ENCODE measurements around the gene CRIP2. TPM values are rescaled to one million over a fixed set of nuclear protein-coding genes. Genes with fewer than 3 reads are reported as not detected.

CRIP2 gene
- total and polyA plus RNA-seq, 2 of the 13 experiments (the other 11 are each of a cell fraction or from before 2014, with no cell fraction given) = 31.6 to 37.9 TPM

DNA sequence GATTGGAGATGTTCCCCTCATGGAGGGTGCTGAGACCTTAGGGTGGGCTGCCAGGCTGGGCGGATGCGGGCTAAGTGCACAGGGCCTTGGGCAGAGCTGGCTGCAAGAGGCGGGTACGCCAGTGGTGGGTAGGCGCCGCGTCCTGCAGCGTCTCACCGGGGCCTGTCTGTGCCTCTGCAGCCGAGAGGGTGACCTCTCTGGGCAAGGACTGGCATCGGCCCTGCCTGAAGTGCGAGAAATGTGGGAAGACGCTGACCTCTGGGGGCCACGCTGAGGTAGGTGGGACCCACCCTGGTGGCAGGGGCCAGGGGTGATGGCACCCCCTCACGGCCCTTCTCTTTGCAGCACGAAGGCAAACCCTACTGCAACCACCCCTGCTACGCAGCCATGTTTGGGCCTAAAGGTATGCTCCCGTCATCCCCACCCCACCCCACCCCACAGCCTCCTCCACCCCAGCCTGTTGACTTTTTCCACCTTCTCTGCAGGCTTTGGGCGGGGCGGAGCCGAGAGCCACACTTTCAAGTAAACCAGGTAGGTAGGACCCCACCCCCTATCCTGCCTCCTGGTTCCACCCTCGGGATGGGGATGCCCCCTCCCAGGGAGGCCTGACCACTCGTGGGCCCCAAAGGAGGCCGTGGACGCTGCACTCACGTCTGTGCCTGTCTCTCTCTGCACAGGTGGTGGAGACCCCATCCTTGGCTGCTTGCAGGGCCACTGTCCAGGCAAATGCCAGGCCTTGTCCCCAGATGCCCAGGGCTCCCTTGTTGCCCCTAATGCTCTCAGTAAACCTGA lies 13.6 kb downstream of the CRIP2 start (continued):
- TF ChIP-seq, protein P1, sequence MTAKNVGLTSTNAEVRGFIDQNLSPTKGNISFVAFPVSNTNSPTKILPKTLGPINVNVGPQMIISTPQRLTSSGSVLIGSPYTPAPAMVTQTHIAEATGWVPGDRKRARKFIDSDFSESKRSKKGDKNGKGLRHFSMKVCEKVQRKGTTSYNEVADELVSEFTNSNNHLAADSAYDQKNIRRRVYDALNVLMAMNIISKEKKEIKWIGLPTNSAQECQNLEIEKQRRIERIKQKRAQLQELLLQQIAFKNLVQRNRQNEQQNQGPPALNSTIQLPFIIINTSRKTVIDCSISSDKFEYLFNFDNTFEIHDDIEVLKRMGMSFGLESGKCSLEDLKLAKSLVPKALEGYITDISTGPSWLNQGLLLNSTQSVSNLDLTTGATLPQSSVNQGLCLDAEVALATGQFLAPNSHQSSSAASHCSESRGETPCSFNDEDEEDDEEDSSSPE (CRISPR knock-in tag; IDR thresholded peaks at IDR 0.05) = no peak
- TF ChIP-seq GATAD1 (CRISPR knock-in tag; IDR thresholded peaks at IDR 0.05) (no peak), ZNF772 (CRISPR knock-in tag; IDR thresholded peaks at IDR 0.05) (peak; percentile 52; the same call in 1 of the 2 replicates), ZNF326 (CRISPR knock-in tag; IDR thresholded peaks at IDR 0.05; ENCODE audit: borderline replicate concordance) (peak; percentile 73; the same call in 1 of the 2 replicates), PITX1 (CRISPR knock-in tag; IDR thresholded peaks at IDR 0.05) (no peak), ZNF563 (CRISPR knock-in tag; IDR thresholded peaks at IDR 0.05) (no peak), KDM1A (CRISPR knock-in tag; IDR thresholded peaks at IDR 0.05) (no peak), AGO1 (IDR thresholded peaks at IDR 0.05; ENCODE audit: low read depth, low read length, poor library complexity, severe bottlenecking) (peak; percentile 38), ZNF773 (CRISPR knock-in tag; IDR thresholded peaks at IDR 0.05; ENCODE audit: borderline replicate concordance) (no peak), NCOA1 (CRISPR knock-in tag; IDR thresholded peaks at IDR 0.05) (no peak), EP300 (IDR thresholded peaks at IDR 0.05; ENCODE audit: low read depth in 2 of 2, low read length in 2 of 2) (no peak), EP300 (CRISPR knock-in tag; IDR thresholded peaks at IDR 0.05; ENCODE audit: borderline replicate concordance) (no peak), ZNF589 (CRISPR knock-in tag; conservative IDR thresholded peaks at IDR 0.05) (no peak), ONECUT2 (CRISPR knock-in tag; IDR thresholded peaks at IDR 0.05) (no peak), HMG20B (CRISPR knock-in tag; conservative IDR thresholded peaks at IDR 0.05) (no peak), ZNF383 (CRISPR knock-in tag; IDR thresholded peaks at IDR 0.05; ENCODE audit: borderline replicate concordance) (no peak), ZNF543 (CRISPR knock-in tag; IDR thresholded peaks at IDR 0.05) (no peak), ZNF292 (CRISPR knock-in tag; IDR thresholded peaks at IDR 0.05; ENCODE audit: borderline replicate concordance, low read depth) (no peak), ZFY (CRISPR knock-in tag; IDR thresholded peaks at IDR 0.05) (no peak)
- TF ChIP-seq, protein P2, sequence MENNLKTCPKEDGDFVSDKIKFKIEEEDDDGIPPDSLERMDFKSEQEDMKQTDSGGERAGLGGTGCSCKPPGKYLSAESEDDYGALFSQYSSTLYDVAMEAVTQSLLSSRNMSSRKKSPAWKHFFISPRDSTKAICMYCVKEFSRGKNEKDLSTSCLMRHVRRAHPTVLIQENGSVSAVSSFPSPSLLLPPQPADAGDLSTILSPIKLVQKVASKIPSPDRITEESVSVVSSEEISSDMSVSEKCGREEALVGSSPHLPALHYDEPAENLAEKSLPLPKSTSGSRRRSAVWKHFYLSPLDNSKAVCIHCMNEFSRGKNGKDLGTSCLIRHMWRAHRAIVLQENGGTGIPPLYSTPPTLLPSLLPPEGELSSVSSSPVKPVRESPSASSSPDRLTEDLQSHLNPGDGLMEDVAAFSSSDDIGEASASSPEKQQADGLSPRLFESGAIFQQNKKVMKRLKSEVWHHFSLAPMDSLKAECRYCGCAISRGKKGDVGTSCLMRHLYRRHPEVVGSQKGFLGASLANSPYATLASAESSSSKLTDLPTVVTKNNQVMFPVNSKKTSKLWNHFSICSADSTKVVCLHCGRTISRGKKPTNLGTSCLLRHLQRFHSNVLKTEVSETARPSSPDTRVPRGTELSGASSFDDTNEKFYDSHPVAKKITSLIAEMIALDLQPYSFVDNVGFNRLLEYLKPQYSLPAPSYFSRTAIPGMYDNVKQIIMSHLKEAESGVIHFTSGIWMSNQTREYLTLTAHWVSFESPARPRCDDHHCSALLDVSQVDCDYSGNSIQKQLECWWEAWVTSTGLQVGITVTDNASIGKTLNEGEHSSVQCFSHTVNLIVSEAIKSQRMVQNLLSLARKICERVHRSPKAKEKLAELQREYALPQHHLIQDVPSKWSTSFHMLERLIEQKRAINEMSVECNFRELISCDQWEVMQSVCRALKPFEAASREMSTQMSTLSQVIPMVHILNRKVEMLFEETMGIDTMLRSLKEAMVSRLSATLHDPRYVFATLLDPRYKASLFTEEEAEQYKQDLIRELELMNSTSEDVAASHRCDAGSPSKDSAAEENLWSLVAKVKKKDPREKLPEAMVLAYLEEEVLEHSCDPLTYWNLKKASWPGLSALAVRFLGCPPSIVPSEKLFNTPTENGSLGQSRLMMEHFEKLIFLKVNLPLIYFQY (CRISPR knock-in tag; IDR thresholded peaks at IDR 0.05; ENCODE audit: borderline replicate concordance) = no peak
- TF ChIP-seq, protein P3, sequence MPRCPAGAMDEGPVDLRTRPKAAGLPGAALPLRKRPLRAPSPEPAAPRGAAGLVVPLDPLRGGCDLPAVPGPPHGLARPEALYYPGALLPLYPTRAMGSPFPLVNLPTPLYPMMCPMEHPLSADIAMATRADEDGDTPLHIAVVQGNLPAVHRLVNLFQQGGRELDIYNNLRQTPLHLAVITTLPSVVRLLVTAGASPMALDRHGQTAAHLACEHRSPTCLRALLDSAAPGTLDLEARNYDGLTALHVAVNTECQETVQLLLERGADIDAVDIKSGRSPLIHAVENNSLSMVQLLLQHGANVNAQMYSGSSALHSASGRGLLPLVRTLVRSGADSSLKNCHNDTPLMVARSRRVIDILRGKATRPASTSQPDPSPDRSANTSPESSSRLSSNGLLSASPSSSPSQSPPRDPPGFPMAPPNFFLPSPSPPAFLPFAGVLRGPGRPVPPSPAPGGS (CRISPR knock-in tag; IDR thresholded peaks at IDR 0.05) = no peak

Data from HepG2 (cell line).